ENCODE results near the gene NEDD9.

NEDD9 gene

GRCh38 chr6:11200356-11200755, 32.1 kb downstream of the NEDD9 start:
- no peak for DNase-seq

GRCh38 chr6:11198663-11199603, 33.5 kb downstream of the NEDD9 start:
- peak; percentile 37 for DNase-seq

GRCh38 chr6:11197850-11198249, 34.6 kb downstream of the NEDD9 start:
- DNase-seq = no peak

- no peak for DNase-seq
Observed at GRCh38 chr6:11197175-11197536, 35.3 kb downstream of the NEDD9 start.

GRCh38 chr6:11196511-11197174, 35.8 kb downstream of the NEDD9 start:
- no peak for DNase-seq

- DNase-seq = no peak
Observed at GRCh38 chr6:11194356-11195218, 37.9 kb downstream of the NEDD9 start.

GRCh38 chr6:11193434-11193833, 39.0 kb downstream of the NEDD9 start:
- DNase-seq = no peak

- no peak for DNase-seq
Observed at GRCh38 chr6:11192167-11192566, 40.3 kb downstream of the NEDD9 start.

- no peak for DNase-seq
Observed at GRCh38 chr6:11190625-11191245, 41.7 kb downstream of the NEDD9 start.

GRCh38 chr6:11189865-11190624, 42.4 kb downstream of the NEDD9 start:
- DNase-seq = no peak

GRCh38 chr6:11188161-11188915, 44.1 kb downstream of the NEDD9 start:
- DNase-seq = no peak

- no peak for DNase-seq
Observed at GRCh38 chr6:11187301-11187700, 45.2 kb downstream of the NEDD9 start.

- DNase-seq = no peak
Observed at GRCh38 chr6:11185204-11185842, 47.1 kb downstream of the NEDD9 start.

- DNase-seq = no peak
Observed at GRCh38 chr6:11183761-11184362, 48.6 kb downstream of the NEDD9 start.

GRCh38 chr6:11181478-11182136, 50.9 kb downstream of the NEDD9 start:
- DNase-seq = no peak

- no peak for DNase-seq
Observed at GRCh38 chr6:11179419-11180202, 52.9 kb downstream of the NEDD9 start.

GRCh38 chr6:11179088-11179418, 53.4 kb downstream of the NEDD9 start:
- DNase-seq = no peak

GRCh38 chr6:11177271-11177670, 55.2 kb downstream of the NEDD9 start:
- no peak for DNase-seq

- no peak for DNase-seq
Observed at GRCh38 chr6:11174242-11174611, 58.2 kb downstream of the NEDD9 start.

Measured in activated CD4-positive, alpha-beta T cell treated with anti-CD3 and anti-CD28 coated beads, Interleukin-2, Interleukin-6, amounts not matched to agents 100 ng/mL and 50 ng/mL, durations not matched to agents 16 hours and 8 hours (primary cell).